ENCODE data around the gene VPS50. TPM values are rescaled to one million over a fixed set of nuclear protein-coding genes. Genes with fewer than 3 reads are reported as not detected.
A peak's percentile ranks its signal among the peaks of the same experiment; 100 is the strongest.
"Not testable (repeated sequence)": the region's sequence is repeated elsewhere in the genome, so short reads cannot be mapped to it uniquely, and the experiment has no call there.

The VPS50 gene
- total and polyA plus RNA-seq, 4 donors, result 28.7 to 95.4 (median 39.3) TPM

DNA sequence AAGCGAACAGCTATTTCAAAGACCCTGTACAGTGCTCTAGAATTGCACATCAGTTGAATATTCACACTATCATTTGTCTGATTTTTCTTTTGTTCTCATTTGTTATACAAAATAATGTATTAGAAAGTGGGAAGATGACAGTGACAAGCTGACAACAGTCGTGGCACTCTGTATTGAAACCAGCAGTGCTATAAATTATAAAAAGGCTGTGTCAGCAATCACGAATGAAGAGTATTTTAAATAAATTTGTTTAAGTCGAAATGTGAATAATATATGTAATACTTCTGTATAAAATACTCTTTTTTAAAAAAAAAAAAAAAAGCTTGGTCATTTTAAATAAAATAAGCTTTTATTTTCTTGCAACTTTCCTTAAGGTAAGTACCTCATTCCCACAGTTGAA is 122.6 kb downstream of the VPS50 start:
- no peaks in the 10 kb centered on the region for H3K9me3 ChIP-seq (ENCODE audit: control insufficient read depth, insufficient read depth, low read length)
- H3K4me1 ChIP-seq (ENCODE audit: control insufficient read depth, insufficient read depth, low read length), result no peaks in the 10 kb centered on the region
- WGBS (ENCODE audit: insufficient coverage), result no CpG with 5 or more reads among the region's 4 CpGs
- no peaks in the 10 kb centered on the region for H3K27me3 ChIP-seq (ENCODE audit: control insufficient read depth, insufficient read depth, low read length)
- H3K36me3 ChIP-seq (ENCODE audit: control insufficient read depth, insufficient read depth, low read length), result no peaks in the 10 kb centered on the region
- H3K4me3 ChIP-seq (ENCODE audit: low read depth, low read length), result no peak overlapping the region
- no peak overlapping the region for H3K27ac ChIP-seq (ENCODE audit: low read depth, low read length)
- no peak for DNase-seq (ENCODE audit: low read depth in 4 of 6, low spot score in 6 of 6)

DNA sequence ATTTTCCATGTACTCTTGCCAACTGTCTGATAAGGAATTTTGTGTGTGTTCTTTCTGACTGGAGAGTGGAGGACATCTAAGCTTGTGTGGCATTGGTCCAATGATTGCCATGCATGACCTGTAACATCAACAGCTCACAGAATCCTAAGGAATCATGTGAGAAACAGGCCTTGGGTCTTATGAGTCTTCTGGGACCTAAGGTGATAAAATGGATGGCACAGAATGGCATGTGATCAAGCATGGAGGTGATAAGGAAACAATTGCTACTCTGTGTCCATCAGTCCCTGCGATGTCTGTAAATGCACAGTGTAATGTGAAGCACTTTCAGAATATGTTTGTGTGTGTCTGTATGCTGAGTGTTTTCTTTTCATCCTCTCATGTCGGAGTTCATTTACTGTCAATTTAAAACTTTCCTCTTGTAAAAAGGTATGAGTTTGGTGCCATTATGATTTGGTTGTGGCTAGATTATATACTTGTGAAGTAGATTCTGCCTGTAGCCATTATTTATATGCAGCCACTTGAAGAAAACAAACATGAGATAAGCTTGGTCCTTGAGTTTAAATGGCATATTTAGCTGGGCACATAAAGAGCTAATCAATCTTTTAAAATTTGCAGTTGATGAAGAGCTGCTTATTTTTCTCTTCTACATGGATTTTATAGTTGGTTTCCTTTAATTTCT is 127.5 kb downstream of the VPS50 start:
- no peak for DNase-seq (ENCODE audit: low read depth in 4 of 6, low spot score in 6 of 6)
- H3K36me3 ChIP-seq (ENCODE audit: control insufficient read depth, insufficient read depth, low read length), result no peaks in the 10 kb centered on the region
- H3K9me3 ChIP-seq (ENCODE audit: control insufficient read depth, insufficient read depth, low read length), result no peaks in the 10 kb centered on the region
- H3K4me3 ChIP-seq (ENCODE audit: low read depth, low read length), result no peak overlapping the region
- no peak overlapping the region for H3K27ac ChIP-seq (ENCODE audit: low read depth, low read length)
- WGBS (ENCODE audit: insufficient coverage), result no CpG with 5 or more reads among the region's 2 CpGs
- no peaks in the 10 kb centered on the region for H3K4me1 ChIP-seq (ENCODE audit: control insufficient read depth, insufficient read depth, low read length)
- no peaks in the 10 kb centered on the region for H3K27me3 ChIP-seq (ENCODE audit: control insufficient read depth, insufficient read depth, low read length)

- no peak for DNase-seq (ENCODE audit: low read depth in 4 of 6, low spot score in 6 of 6)
- no peak overlapping the region for H3K27ac ChIP-seq (ENCODE audit: low read depth, low read length)
- no peak overlapping the region for H3K4me3 ChIP-seq (ENCODE audit: low read depth, low read length)
- no CpG with 5 or more reads among the region's 1 CpG for WGBS (ENCODE audit: insufficient coverage)
- no peaks in the 10 kb centered on the region for H3K9me3 ChIP-seq (ENCODE audit: control insufficient read depth, insufficient read depth, low read length)
- H3K36me3 ChIP-seq (ENCODE audit: control insufficient read depth, insufficient read depth, low read length), result no peaks in the 10 kb centered on the region
- H3K27me3 ChIP-seq (ENCODE audit: control insufficient read depth, insufficient read depth, low read length), result no peaks in the 10 kb centered on the region
- H3K4me1 ChIP-seq (ENCODE audit: control insufficient read depth, insufficient read depth, low read length), result no peaks in the 10 kb centered on the region
These were observed 129.7 kb downstream of the VPS50 start for GRCh38 chr7:93361853-93362252.

DNA sequence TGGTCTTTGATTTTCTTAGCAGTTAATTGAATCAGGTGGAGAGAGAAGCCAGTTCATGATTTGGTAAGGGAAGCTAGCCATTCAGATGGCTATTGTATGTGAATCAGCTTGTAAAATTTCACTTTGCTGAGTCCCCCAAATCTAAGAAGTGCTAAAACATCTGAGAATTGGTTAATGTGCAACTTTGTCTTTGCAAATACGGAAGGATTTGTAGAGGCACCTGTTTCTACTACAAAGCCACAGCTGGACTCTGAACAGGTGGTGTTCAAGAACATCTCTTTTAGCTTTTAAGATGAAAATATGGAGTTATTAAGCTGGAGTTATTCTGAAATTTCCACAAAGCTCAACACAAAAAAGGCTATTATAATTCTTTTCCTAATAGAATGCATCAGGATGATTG is 132.6 kb downstream of the VPS50 start:
- H3K27ac ChIP-seq (ENCODE audit: low read depth, low read length), result no peak overlapping the region
- H3K9me3 ChIP-seq (ENCODE audit: control insufficient read depth, insufficient read depth, low read length), result no peaks in the 10 kb centered on the region
- DNase-seq (ENCODE audit: low read depth in 4 of 6, low spot score in 6 of 6), result no peak
- no peaks in the 10 kb centered on the region for H3K4me1 ChIP-seq (ENCODE audit: control insufficient read depth, insufficient read depth, low read length)
- no CpG with 5 or more reads among the region's 1 CpG for WGBS (ENCODE audit: insufficient coverage)
- H3K4me3 ChIP-seq (ENCODE audit: low read depth, low read length), result no peak overlapping the region
- H3K36me3 ChIP-seq (ENCODE audit: control insufficient read depth, insufficient read depth, low read length), result no peaks in the 10 kb centered on the region
- H3K27me3 ChIP-seq (ENCODE audit: control insufficient read depth, insufficient read depth, low read length), result no peaks in the 10 kb centered on the region

DNA sequence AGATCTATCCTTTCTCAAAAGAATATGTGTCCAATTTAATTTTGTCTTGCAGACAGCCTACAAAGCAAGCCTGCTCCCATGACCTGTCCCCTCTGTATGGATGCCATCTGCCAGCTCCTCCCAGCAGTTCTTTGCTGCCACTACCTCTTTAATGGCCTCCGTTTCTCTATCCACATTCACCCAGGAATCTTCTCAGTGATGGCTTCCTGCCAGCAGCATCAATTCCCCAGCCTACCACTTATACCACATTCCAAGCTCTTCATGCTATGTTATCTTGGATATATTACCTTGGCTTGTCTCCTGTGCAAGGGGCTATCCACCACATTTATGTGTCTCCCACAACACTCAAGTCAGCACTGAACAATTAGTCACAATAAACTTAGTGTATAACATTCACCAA is 133.2 kb downstream of the VPS50 start:
- no peaks in the 10 kb centered on the region for H3K4me1 ChIP-seq (ENCODE audit: control insufficient read depth, insufficient read depth, low read length)
- DNase-seq (ENCODE audit: low read depth in 4 of 6, low spot score in 6 of 6), result no peak
- H3K27ac ChIP-seq (ENCODE audit: low read depth, low read length), result no peak overlapping the region
- no peaks in the 10 kb centered on the region for H3K9me3 ChIP-seq (ENCODE audit: control insufficient read depth, insufficient read depth, low read length)
- H3K27me3 ChIP-seq (ENCODE audit: control insufficient read depth, insufficient read depth, low read length), result no peaks in the 10 kb centered on the region
- H3K36me3 ChIP-seq (ENCODE audit: control insufficient read depth, insufficient read depth, low read length), result no peaks in the 10 kb centered on the region
- no peak overlapping the region for H3K4me3 ChIP-seq (ENCODE audit: low read depth, low read length)
- 43% methylated on average over 1 of the region's 1 CpG for WGBS (ENCODE audit: insufficient coverage)

- WGBS (ENCODE audit: insufficient coverage), result no CpG with 5 or more reads among the region's 2 CpGs
- H3K9me3 ChIP-seq (ENCODE audit: control insufficient read depth, insufficient read depth, low read length), result no peaks in the 10 kb centered on the region
These were observed 134.7 kb downstream of the VPS50 start for GRCh38 chr7:93366816-93367215.

GRCh38 chr7:93367254-93367653 is 135.1 kb downstream of the VPS50 start:
- Histone ChIP-seq H3K4me3 (ENCODE audit: low read depth, low read length) (no peak overlapping the region), H3K36me3 (ENCODE audit: control insufficient read depth, insufficient read depth, low read length) (no peaks in the 10 kb centered on the region), H3K4me1 (ENCODE audit: control insufficient read depth, insufficient read depth, low read length) (no peaks in the 10 kb centered on the region), H3K27me3 (ENCODE audit: control insufficient read depth, insufficient read depth, low read length) (no peaks in the 10 kb centered on the region), H3K9me3 (ENCODE audit: control insufficient read depth, insufficient read depth, low read length) (no peaks in the 10 kb centered on the region), H3K27ac (ENCODE audit: low read depth, low read length) (no peak overlapping the region)
- DNase-seq (ENCODE audit: low read depth in 4 of 6, low spot score in 6 of 6), result no peak
- WGBS (ENCODE audit: insufficient coverage), result 29% methylated on average over 1 of the region's 2 CpGs

More at GRCh38 chr7:93366816-93367215, 134.7 kb downstream of the VPS50 start:
- Histone ChIP-seq H3K4me3 (ENCODE audit: low read depth, low read length) (no peak overlapping the region), H3K27ac (ENCODE audit: low read depth, low read length) (no peak overlapping the region), H3K36me3 (ENCODE audit: control insufficient read depth, insufficient read depth, low read length) (no peaks in the 10 kb centered on the region), H3K27me3 (ENCODE audit: control insufficient read depth, insufficient read depth, low read length) (no peaks in the 10 kb centered on the region), H3K4me1 (ENCODE audit: control insufficient read depth, insufficient read depth, low read length) (no peaks in the 10 kb centered on the region)
- no peak for DNase-seq (ENCODE audit: low read depth in 4 of 6, low spot score in 6 of 6)

DNA sequence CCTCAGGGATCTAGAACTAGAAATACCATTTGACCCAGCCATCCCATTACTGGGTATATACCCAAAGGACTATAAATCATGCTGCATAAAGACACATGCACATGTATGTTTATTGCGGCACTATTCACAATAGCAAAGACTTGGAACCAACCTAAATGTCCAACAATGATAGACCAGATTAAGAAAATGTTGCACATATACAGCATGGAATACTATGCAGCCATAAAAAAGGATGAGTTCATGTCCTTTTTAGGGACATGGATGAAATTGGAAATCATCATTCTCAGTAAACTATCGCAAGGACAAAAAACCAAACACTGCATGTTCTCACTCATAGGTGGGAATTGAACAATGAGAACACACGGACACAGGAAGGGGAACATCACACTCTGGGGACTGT is 138.8 kb downstream of the VPS50 start:
- H3K36me3 ChIP-seq (ENCODE audit: control insufficient read depth, insufficient read depth, low read length); H3K27me3 ChIP-seq (ENCODE audit: control insufficient read depth, insufficient read depth, low read length); H3K9me3 ChIP-seq (ENCODE audit: control insufficient read depth, insufficient read depth, low read length); H3K4me1 ChIP-seq (ENCODE audit: control insufficient read depth, insufficient read depth, low read length); H3K27ac ChIP-seq (ENCODE audit: low read depth, low read length); DNase-seq (ENCODE audit: low read depth in 4 of 6, low spot score in 6 of 6); H3K4me3 ChIP-seq (ENCODE audit: low read depth, low read length): not testable (repeated sequence)
- WGBS (ENCODE audit: insufficient coverage), result 100% methylated on average over 1 of the region's 3 CpGs

DNA sequence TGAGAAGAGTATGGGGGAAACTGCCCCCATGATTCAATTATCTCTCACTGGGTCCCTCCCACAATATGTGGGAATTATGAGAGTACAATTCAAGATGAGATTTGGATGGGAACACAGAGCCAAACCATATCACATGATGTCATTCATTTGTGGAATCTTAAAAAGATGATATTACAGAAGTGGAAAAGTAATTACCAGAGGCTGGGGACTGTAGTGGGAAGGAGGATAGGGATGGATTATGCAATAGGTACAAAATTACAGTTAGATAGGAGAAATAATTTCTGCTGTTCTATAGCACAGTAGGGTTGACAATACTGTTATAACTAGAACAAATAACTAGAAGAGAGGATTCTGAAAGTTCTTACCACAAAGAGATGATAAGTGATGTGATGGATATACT is 141.4 kb downstream of the VPS50 start:
- Histone ChIP-seq H3K27me3 (ENCODE audit: control insufficient read depth, insufficient read depth, low read length) (no peaks in the 10 kb centered on the region), H3K36me3 (ENCODE audit: control insufficient read depth, insufficient read depth, low read length) (no peaks in the 10 kb centered on the region), H3K4me1 (ENCODE audit: control insufficient read depth, insufficient read depth, low read length) (no peaks in the 10 kb centered on the region), H3K4me3 (ENCODE audit: low read depth, low read length) (no peak overlapping the region), H3K27ac (ENCODE audit: low read depth, low read length) (no peak overlapping the region), H3K9me3 (ENCODE audit: control insufficient read depth, insufficient read depth, low read length) (no peaks in the 10 kb centered on the region)
- DNase-seq (ENCODE audit: low read depth in 4 of 6, low spot score in 6 of 6), result no peak

- peak in 2 of 6 donors; percentile 14 to 17 for DNase-seq (ENCODE audit: low read depth in 4 of 6, low spot score in 6 of 6)
- WGBS (ENCODE audit: insufficient coverage), result 33% methylated on average over 1 of the region's 5 CpGs
These were observed 142.3 kb downstream of the VPS50 start for GRCh38 chr7:93374345-93374940.

More at GRCh38 chr7:93374345-93374940, 142.3 kb downstream of the VPS50 start:
- Histone ChIP-seq H3K4me1 (ENCODE audit: control insufficient read depth, insufficient read depth, low read length) (no peaks in the 10 kb centered on the region), H3K4me3 (ENCODE audit: low read depth, low read length) (no peak overlapping the region), H3K36me3 (ENCODE audit: control insufficient read depth, insufficient read depth, low read length) (no peaks in the 10 kb centered on the region), H3K9me3 (ENCODE audit: control insufficient read depth, insufficient read depth, low read length) (no peaks in the 10 kb centered on the region), H3K27me3 (ENCODE audit: control insufficient read depth, insufficient read depth, low read length) (no peaks in the 10 kb centered on the region), H3K27ac (ENCODE audit: low read depth, low read length) (no peak overlapping the region)

All from spinal cord (tissue), 10 donors.